H1 (cell line): Measurements from ENCODE around the gene ABCC2. TPM values are rescaled to one million over a fixed set of nuclear protein-coding genes. Genes with fewer than 3 reads are reported as not detected.

Source experiments
- CREB1 ChIP-seq: IDR thresholded peaks from 2 replicates; pipeline ENCODE4 v1.6.1; 2012; ENCODE audit warnings: inconsistent platforms
- MAFK ChIP-seq: IDR thresholded peaks from 2 replicates; pipeline ENCODE4 v1.6.1; 2012; ENCODE audit warnings: low read depth, mild to moderate bottlenecking, improper control_type of control experiment, low read length
- RNF2 ChIP-seq: fragments of 200-900, 300-1000 bp; sonication (generic); IDR thresholded peaks from 2 replicates; pipeline ENCODE4 v1.7.1; 2016; ENCODE audit warnings: borderline replicate concordance, low read depth, mild to moderate bottlenecking, antibody characterized with exemption, low read length; ENCODE audit not compliant: poor library complexity, severe bottlenecking; ENCODE audit errors: missing control alignments
- SRF ChIP-seq: IDR thresholded peaks from 2 replicates; pipeline ENCODE4 v1.6.1; 2011; ENCODE audit warnings: mild to moderate bottlenecking, low read depth, low read length, moderate library complexity
- polyA plus RNA-seq, 7 experiments: library from polyadenylated mRNA; depleted of rRNA in 3 of 7; stranded (reverse) in 5 of 7; unstranded in 2 of 7; fragments of >200 nt in 5 of 7; fragments of 200-250 nt in 2 of 7; gene quantifications; 1 replicate in 5 of 7; 2 replicates in 1 of 7; 4 replicates in 1 of 7; pipeline versions ENCODE4 v1.2.1 to v1.2.3, GENCODE V29; 2011 to 2013; ENCODE audit warnings: missing spikeins in 2 of 7, mixed read lengths in 2 of 7
- total RNA-seq: library from RNA; stranded (reverse); fragmentation: NEBNext Ultra II Directional; extraction: Animal tissue kit (Norgen Biotek cat#: 25700); gene quantifications from 2 replicates; pipeline ENCODE4 v1.2.1, GENCODE V29; 2021
- TF ChIP-seq, protein P1 (sequence below): IDR thresholded peaks from 2 replicates; pipeline ENCODE4 v1.6.1; 2011; ENCODE audit warnings: low read depth, mild to moderate bottlenecking, low read length; ENCODE audit not compliant: insufficient read depth

The ABCC2 gene
- total and polyA plus RNA-seq, 2 of the 8 experiments (the other 6 are each of a cell fraction or from before 2014, with no cell fraction given), result 0.74 to 1.1 TPM

GRCh38 chr10:99766302-99766681 is 16.1 kb upstream of the ABCC2 start (continued):
- no peak for TF ChIP-seq RNF2
- TF ChIP-seq, protein P1, sequence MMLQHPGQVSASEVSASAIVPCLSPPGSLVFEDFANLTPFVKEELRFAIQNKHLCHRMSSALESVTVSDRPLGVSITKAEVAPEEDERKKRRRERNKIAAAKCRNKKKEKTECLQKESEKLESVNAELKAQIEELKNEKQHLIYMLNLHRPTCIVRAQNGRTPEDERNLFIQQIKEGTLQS, result no peak
- TF ChIP-seq SRF, result no peak
- TF ChIP-seq MAFK, result no peak
- TF ChIP-seq CREB1, result no peak
